OCI-LY7 (cell line): ENCODE results near the gene SRPK2.

Experiments used
- EZH2phosphoT487 ChIP-seq: fragments of 200-600 bp; sonication (generic); IDR thresholded peaks from 2 replicates; pipeline ENCODE4 v1.6.1; 2018; ENCODE audit warnings: low read depth, borderline replicate concordance, mild to moderate bottlenecking, mixed run types, antibody characterized with exemption, low read length, moderate library complexity, mixed read lengths
- TF ChIP-seq, protein P1 (sequence below): fragments of 200-600 bp; sonication (generic); conservative IDR thresholded peaks from 2 replicates; pipeline ENCODE4 v1.5.1; 2014; ENCODE audit warnings: mild to moderate bottlenecking, antibody characterized with exemption, low read length, moderate library complexity, mixed read lengths

DNA sequence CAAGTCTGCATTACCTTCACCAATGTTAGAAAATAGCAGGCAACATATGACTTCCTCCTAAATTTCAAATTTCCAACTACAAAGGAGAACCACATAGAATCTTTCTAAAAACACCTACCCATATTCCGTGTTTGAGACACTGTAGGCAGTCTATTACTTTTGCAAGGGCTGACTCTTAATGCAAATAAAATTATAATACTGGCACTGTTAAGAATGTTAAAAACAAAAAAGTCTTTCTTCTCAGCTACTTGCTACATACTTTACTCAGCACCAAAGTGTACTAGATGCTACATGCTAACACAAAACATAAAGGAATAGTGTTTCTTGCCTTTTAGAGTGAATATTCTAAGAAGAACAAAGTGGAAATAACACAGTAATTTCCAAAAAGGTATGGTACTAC, 65.4 kb downstream of the SRPK2 start:
- TF ChIP-seq, protein P1, sequence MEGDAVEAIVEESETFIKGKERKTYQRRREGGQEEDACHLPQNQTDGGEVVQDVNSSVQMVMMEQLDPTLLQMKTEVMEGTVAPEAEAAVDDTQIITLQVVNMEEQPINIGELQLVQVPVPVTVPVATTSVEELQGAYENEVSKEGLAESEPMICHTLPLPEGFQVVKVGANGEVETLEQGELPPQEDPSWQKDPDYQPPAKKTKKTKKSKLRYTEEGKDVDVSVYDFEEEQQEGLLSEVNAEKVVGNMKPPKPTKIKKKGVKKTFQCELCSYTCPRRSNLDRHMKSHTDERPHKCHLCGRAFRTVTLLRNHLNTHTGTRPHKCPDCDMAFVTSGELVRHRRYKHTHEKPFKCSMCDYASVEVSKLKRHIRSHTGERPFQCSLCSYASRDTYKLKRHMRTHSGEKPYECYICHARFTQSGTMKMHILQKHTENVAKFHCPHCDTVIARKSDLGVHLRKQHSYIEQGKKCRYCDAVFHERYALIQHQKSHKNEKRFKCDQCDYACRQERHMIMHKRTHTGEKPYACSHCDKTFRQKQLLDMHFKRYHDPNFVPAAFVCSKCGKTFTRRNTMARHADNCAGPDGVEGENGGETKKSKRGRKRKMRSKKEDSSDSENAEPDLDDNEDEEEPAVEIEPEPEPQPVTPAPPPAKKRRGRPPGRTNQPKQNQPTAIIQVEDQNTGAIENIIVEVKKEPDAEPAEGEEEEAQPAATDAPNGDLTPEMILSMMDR, result no peak
- no peak for TF ChIP-seq EZH2phosphoT487
